Osteocyte (in vitro differentiated cells): ENCODE data around the gene PCLO. TPM values are rescaled to one million over a fixed set of nuclear protein-coding genes. Genes with fewer than 3 reads are reported as not detected.

Source experiments
- DNase-seq: peaks from one replicate; pipeline ENCODE4 v3.0.0; 2021; ENCODE audit warnings: mixed read lengths; ENCODE audit not compliant: unreplicated experiment; ENCODE audit errors: extremely low spot score
- H3K27ac Mint-ChIP-seq: one replicate; pipeline ENCODE4 v1.8.0; 2021; ENCODE audit warnings: mild to moderate bottlenecking, mixed read lengths; ENCODE audit not compliant: unreplicated experiment
- H3K27me3 Mint-ChIP-seq: one replicate; pipeline ENCODE4 v1.8.0; 2021; ENCODE audit warnings: mixed read lengths; ENCODE audit not compliant: unreplicated experiment
- H3K36me3 Mint-ChIP-seq: one replicate; pipeline ENCODE4 v1.8.0; 2021; ENCODE audit warnings: mixed read lengths; ENCODE audit not compliant: unreplicated experiment
- H3K4me1 Mint-ChIP-seq: one replicate; pipeline ENCODE4 v1.8.0; 2021; ENCODE audit warnings: mixed read lengths; ENCODE audit not compliant: unreplicated experiment
- H3K4me3 Mint-ChIP-seq: one replicate; pipeline ENCODE4 v1.8.0; 2021; ENCODE audit warnings: mild to moderate bottlenecking, moderate library complexity, mixed read lengths; ENCODE audit not compliant: unreplicated experiment
- H3K9me3 Mint-ChIP-seq: one replicate; pipeline ENCODE4 v1.8.0; 2021; ENCODE audit warnings: mixed read lengths; ENCODE audit not compliant: unreplicated experiment
- total RNA-seq: library from RNA; stranded (reverse); gene quantifications from 2 replicates; pipeline ENCODE4 v1.2.1, GENCODE V29; 2021
- TF ChIP-seq, protein P1 (sequence below): fragments of 200-600 bp; sonication (generic); IDR thresholded peaks from 2 replicates; pipeline ENCODE4 v1.5.0; 2021; ENCODE audit warnings: antibody characterized with exemption, mild to moderate bottlenecking, moderate library complexity

The PCLO gene
- total RNA-seq, 1 donor from 2014 or later: 1.4 TPM

DNA sequence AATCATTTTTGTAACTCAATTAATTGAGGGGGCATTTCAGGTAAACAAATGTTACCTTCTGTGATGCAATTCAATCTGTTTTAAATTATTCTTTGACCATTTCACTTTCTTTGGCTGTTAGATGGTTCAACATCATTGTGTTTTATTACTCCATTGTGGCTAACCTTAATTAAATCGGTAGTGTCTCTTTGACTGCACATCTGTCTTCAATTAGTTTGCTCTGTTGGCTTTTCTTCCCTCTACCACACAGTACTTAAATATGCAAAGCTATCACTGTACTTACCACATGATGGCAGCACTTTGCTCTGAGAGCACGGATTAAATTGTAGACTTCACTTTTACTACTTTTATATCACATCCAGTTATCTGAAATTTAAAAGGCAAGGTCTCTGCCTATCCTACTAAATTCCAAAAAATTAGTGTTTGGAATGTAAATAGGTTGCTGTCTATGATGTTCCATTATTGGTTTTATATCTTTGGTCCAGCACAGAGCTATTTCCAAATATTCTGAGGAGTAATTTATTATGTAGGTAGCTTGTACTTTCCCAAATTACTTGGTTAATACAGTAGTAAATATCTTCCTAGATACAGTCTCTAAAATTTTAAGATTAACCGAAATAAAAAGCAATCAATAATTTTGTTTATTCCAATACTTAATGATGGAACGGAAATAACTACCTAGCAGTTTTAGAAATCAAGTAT, 352.0 kb downstream of the PCLO start:
- H3K9me3 Mint-ChIP-seq: no peaks in the 10 kb centered on the region
- TF ChIP-seq, protein P1, sequence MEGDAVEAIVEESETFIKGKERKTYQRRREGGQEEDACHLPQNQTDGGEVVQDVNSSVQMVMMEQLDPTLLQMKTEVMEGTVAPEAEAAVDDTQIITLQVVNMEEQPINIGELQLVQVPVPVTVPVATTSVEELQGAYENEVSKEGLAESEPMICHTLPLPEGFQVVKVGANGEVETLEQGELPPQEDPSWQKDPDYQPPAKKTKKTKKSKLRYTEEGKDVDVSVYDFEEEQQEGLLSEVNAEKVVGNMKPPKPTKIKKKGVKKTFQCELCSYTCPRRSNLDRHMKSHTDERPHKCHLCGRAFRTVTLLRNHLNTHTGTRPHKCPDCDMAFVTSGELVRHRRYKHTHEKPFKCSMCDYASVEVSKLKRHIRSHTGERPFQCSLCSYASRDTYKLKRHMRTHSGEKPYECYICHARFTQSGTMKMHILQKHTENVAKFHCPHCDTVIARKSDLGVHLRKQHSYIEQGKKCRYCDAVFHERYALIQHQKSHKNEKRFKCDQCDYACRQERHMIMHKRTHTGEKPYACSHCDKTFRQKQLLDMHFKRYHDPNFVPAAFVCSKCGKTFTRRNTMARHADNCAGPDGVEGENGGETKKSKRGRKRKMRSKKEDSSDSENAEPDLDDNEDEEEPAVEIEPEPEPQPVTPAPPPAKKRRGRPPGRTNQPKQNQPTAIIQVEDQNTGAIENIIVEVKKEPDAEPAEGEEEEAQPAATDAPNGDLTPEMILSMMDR: peak; percentile 85
- DNase-seq: no peak
- no peaks in the 10 kb centered on the region for H3K27me3 Mint-ChIP-seq
- H3K36me3 Mint-ChIP-seq: no peaks in the 10 kb centered on the region
- H3K4me3 Mint-ChIP-seq: no peak overlapping the region
- peaks cover 9% of the 10 kb centered on the region for H3K4me1 Mint-ChIP-seq
- H3K27ac Mint-ChIP-seq: no peak overlapping the region

DNA sequence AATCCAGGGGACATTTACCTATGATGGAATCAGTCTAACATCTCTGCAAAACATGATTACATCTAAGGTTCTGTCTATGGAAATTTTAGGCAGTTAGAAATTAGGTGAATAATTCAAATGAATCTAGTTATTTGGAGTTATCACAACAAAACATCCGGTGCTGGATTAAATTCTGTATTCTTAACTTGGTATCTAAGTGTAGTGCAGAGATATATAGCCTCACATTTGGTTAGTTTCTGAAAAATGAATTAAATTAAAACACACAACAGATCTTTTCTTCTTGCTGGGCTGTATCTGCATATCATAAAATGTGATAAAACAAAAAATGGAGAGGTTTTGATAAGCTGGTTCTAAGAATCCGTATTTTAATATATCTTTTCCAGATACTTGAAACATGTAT, 354.1 kb downstream of the PCLO start:
- H3K9me3 Mint-ChIP-seq: no peaks in the 10 kb centered on the region
- TF ChIP-seq, protein P1: no peak
- H3K36me3 Mint-ChIP-seq: no peaks in the 10 kb centered on the region
- no peaks in the 10 kb centered on the region for H3K27me3 Mint-ChIP-seq
- peaks cover 29% of the 10 kb centered on the region for H3K4me1 Mint-ChIP-seq
- H3K4me3 Mint-ChIP-seq: no peak overlapping the region
- no peak overlapping the region for H3K27ac Mint-ChIP-seq
- no peak for DNase-seq

DNA sequence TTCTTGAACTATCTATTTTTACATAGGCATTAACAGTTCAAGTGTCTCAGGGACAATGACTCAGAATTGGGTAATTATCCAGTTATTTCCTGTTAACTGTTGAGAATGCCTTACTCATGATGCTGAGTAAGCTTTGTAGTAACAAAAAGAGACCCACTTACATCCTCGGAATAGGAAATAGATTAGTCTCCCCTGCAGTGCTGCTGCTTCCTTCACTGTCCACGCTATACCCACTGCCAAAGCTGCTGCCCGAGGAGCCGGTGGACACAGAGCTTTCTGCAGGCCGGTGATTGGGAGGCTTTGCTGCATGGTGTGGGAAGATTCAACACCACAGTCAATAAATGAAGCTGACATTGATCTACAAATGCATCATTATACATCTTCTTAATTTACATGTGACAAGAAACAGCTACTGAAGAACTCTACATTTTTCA, 357.1 kb downstream of the PCLO start:
- Mint-ChIP-seq H3K4me1 (peaks cover 28% of the 10 kb centered on the region), H3K4me3 (peak overlapping the region; percentile 61), H3K27me3 (no peaks in the 10 kb centered on the region), H3K9me3 (no peaks in the 10 kb centered on the region), H3K27ac (no peak overlapping the region), H3K36me3 (no peaks in the 10 kb centered on the region)
- no peak for DNase-seq
- TF ChIP-seq, protein P1: no peak

DNA sequence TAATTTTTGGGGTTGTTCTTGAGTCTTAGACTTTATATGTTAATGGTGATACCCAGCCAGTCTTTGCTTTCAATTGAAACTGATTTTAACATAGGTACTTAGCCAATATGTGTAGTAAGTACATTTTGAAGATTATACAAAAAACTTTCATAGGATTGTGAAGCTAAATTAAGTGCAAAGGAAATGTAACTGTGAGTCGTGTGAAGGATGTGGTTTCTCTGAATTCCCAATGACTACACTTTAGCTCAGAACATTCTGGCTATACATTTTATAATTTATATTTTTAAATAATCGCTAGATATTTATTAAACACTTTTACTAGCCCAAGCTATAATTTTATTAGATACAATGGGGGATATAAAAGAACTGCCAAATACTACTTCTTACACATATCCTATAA, 359.3 kb downstream of the PCLO start:
- no peaks in the 10 kb centered on the region for H3K36me3 Mint-ChIP-seq
- no peaks in the 10 kb centered on the region for H3K27me3 Mint-ChIP-seq
- TF ChIP-seq, protein P1: no peak
- H3K4me3 Mint-ChIP-seq: no peak overlapping the region
- DNase-seq: no peak
- no peak overlapping the region for H3K27ac Mint-ChIP-seq
- H3K4me1 Mint-ChIP-seq: peaks cover 27% of the 10 kb centered on the region
- H3K9me3 Mint-ChIP-seq: no peaks in the 10 kb centered on the region

DNA sequence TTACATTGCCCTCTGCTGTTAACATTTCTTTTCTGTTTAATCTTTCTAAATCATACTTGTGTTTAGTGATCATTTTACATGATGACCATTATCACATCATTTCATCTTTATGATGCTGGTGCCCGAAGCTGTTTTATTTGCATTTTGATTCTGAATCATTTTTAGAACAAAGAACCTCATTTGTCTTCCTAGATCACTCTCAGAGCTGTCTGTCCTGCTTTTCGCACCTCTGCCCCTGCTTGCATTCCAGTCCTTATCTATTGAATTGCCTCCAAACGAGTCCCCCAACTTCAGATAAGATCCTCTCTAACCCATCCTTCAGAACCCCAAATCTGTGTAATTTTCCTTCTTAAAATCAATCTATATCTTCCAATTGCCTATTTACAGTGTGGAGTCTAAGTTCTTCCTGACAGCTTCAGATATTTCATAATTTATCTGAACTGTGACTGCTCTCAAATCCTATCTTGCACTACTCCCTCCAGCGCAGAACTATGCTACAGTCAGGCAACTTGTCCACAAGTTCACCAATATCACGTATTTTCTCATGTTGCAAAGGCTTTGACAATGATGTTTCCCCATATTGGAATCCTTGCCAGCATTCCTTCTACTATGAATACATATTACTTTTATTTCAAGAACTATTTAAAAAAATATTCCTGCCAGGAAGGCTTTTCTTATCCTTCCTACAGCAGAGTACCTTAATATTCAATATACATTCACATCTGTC, 372.6 kb downstream of the PCLO start:
- TF ChIP-seq, protein P1: no peak
- no peak for DNase-seq
- Mint-ChIP-seq H3K4me3 (no peak overlapping the region), H3K27me3 (no peaks in the 10 kb centered on the region), H3K27ac (no peak overlapping the region), H3K9me3 (no peaks in the 10 kb centered on the region), H3K36me3 (no peaks in the 10 kb centered on the region), H3K4me1 (no peaks in the 10 kb centered on the region)
